GM12878 (cell line): ENCODE results near the gene TUBAL3. TPM values are rescaled to one million over a fixed set of nuclear protein-coding genes. Genes with fewer than 3 reads are reported as not detected.

Experiments
- ATAC-seq: fragments of 200-7000 bp; cut with Tn5 transposase; 3 replicates; pipeline ENCODE4 v1.9.1; 2020; ENCODE audit warnings: mild to moderate bottlenecking, moderate library complexity
- BruUV-seq: library from RNA; stranded (reverse); fragments of 400-500 nt; replicated peaks from 2 replicates; lab custom pipeline; 2021; lab: Mats Ljungman, UMichigan
- CTCF ChIA-PET: fragments of 300-600 bp; sonication (Branson Sonifier 250); formaldehyde crosslinking; extraction: SDS; loops from one replicate; lab custom pipeline; 2021; ENCODE audit warnings: inconsistent platforms; lab: Yijun Ruan, JAX
- POLR2A ChIA-PET: fragments of 350-600 bp; formaldehyde crosslinking; extraction: SDS; loops from one replicate; lab custom pipeline; 2021; ENCODE audit warnings: inconsistent platforms; lab: Charles Lee
- RAD21 ChIA-PET: fragments of 300-600 bp; sonication (Branson Sonifier 250); formaldehyde crosslinking; loops from one replicate; lab custom pipeline; 2023; ENCODE audit warnings: antibody characterized with exemption; ENCODE audit not compliant: unreplicated experiment; lab: Charles Lee
- SMC1A ChIA-PET: fragments of 300-600 bp; sonication (Branson Sonifier 250); formaldehyde crosslinking; loops from one replicate; lab custom pipeline; 2023; ENCODE audit not compliant: unreplicated experiment, uncharacterized antibody; lab: Charles Lee
- DNase-seq: peaks from one replicate; pipeline ENCODE4 v3.0.0-alpha.2; 2011; ENCODE audit warnings: low read depth, low spot score
- FAIRE-seq: peaks from 3 replicates; lab custom pipeline; 2011; peaks lifted over from hg19 to GRCh38; lab: Jason Lieb, UNC
- H2AFZ ChIP-seq: 2 replicates; pipeline ENCODE4 v1.6.0; 2011; ENCODE audit warnings: low read depth, low read length, control low read depth; ENCODE audit not compliant: control insufficient read depth
- H3K27ac ChIP-seq: 2 replicates; pipeline ENCODE4 v1.5.1; 2011; ENCODE audit warnings: control low read depth; ENCODE audit not compliant: control insufficient read depth, insufficient read depth
- H3K27me3 ChIP-seq, 2 experiments: replicated peaks in 1 of 2; 2 replicates each; pipeline versions ENCODE4 v1.6.0 to v1.6.1; 2011; ENCODE audit warnings: low read length in 1 of 2; ENCODE audit not compliant: control insufficient read depth in 2 of 2, insufficient read depth in 2 of 2
- H3K36me3 ChIP-seq, 2 experiments: 2 replicates each; pipeline ENCODE4 v1.5.1; 2011; ENCODE audit warnings: low read length in 1 of 2; ENCODE audit not compliant: control insufficient read depth in 2 of 2, insufficient read depth in 2 of 2
- H3K4me1 ChIP-seq: 2 replicates; pipeline ENCODE4 v1.6.1; 2011; ENCODE audit warnings: mild to moderate bottlenecking, low read length, moderate library complexity, mixed read lengths; ENCODE audit not compliant: control insufficient read depth, insufficient read depth
- H3K4me2 ChIP-seq: 2 replicates; pipeline ENCODE4 v1.6.0; 2011; ENCODE audit warnings: control low read depth; ENCODE audit not compliant: control insufficient read depth, insufficient read depth
- H3K4me3 ChIP-seq: fragments of 200-600 bp; sonication (generic); 2 replicates; pipeline ENCODE4 v1.5.1; 2016
- H3K79me2 ChIP-seq: 2 replicates; pipeline ENCODE4 v1.6.0; 2011; ENCODE audit warnings: low read length; ENCODE audit not compliant: control insufficient read depth, insufficient read depth
- H3K9ac ChIP-seq: 2 replicates; pipeline ENCODE4 v1.8.0; 2011; ENCODE audit warnings: low read length, control low read depth, mixed read lengths; ENCODE audit not compliant: control insufficient read depth, insufficient read depth
- H3K9me3 ChIP-seq: replicated peaks from 3 replicates; pipeline ENCODE4 v1.5.1; 2011; ENCODE audit warnings: mild to moderate bottlenecking, low read length; ENCODE audit not compliant: control insufficient read depth, insufficient read depth
- H4K20me1 ChIP-seq: 2 replicates; pipeline ENCODE4 v1.6.0; 2011; ENCODE audit not compliant: control insufficient read depth, insufficient read depth
- CBX5 ChIP-seq: sonication (generic); IDR thresholded peaks from 2 replicates; pipeline ENCODE4 v1.6.1; 2016; ENCODE audit warnings: low read depth, moderate library complexity, mild to moderate bottlenecking, inconsistent platforms
- FOXM1 ChIP-seq: IDR thresholded peaks from 2 replicates; pipeline ENCODE4 v1.6.1; 2012; ENCODE audit warnings: low read depth, mild to moderate bottlenecking, inconsistent platforms, low read length, moderate library complexity
- GATAD2B ChIP-seq: fragments of 450-650 bp; conservative IDR thresholded peaks from 2 replicates; pipeline ENCODE4 v1.6.1; 2017; ENCODE audit warnings: low read depth, mild to moderate bottlenecking, moderate library complexity
- POLR2AphosphoS2 ChIP-seq: IDR thresholded peaks from 2 replicates; pipeline ENCODE4 v1.6.1; 2011; ENCODE audit warnings: low read depth, mild to moderate bottlenecking, low read length, improper control_type of control experiment, moderate library complexity
- TCF12 ChIP-seq: IDR thresholded peaks from 2 replicates; pipeline ENCODE4 v1.6.1; 2011; ENCODE audit warnings: low read depth, mild to moderate bottlenecking, low read length
- WGBS: methylation state at CpG from one replicate; pipeline ENCODE4 v1.1.6; 2016; ENCODE audit warnings: low lambda C conversion rate; ENCODE audit not compliant: insufficient replicate concordance, insufficient coverage; ENCODE audit errors: missing lambda C conversion rate; 5-methylcytosine and 5-hydroxymethylcytosine counted together
- in situ Hi-C: fragments of 300-500 bp; cut with MboI; formaldehyde crosslinking; loops from 9 replicates; pipeline ENCODE4 v1.14.3; 2018; ENCODE audit warnings: mixed read lengths
- intact Hi-C: fragments of 100-400 bp; cut with micrococcal nuclease; formaldehyde crosslinking; loops from one replicate; pipeline ENCODE4 v1.14.2; 2022; ENCODE audit not compliant: unreplicated experiment
- polyA plus RNA-seq, 11 experiments: library from polyadenylated mRNA; depleted of rRNA in 4 of 11; unstranded in 6 of 11; stranded (reverse) in 5 of 11; fragments of >200 nt; fragmentation: Nextera tagmentation in 4 of 11; fragmentation: Illumina TruSeq in 1 of 11; extraction: Ambion mirVana in 4 of 11; extraction: Trizol in 1 of 11; gene quantifications; 1 replicate in 1 of 11; 2 replicates in 10 of 11; pipeline versions ENCODE4 v1.2.1 to v1.2.3, GENCODE V29; 2011 to 2016; ENCODE audit warnings: inconsistent platforms in 2 of 11, missing spikeins in 2 of 11, low read depth in 1 of 11
- total RNA-seq, 4 experiments: library from RNA; depleted of rRNA in 3 of 4; stranded (reverse); fragments of >200 nt in 3 of 4; fragmentation: Illumina TruSeq in 1 of 4; extraction: Trizol in 1 of 4; gene quantifications; 2 replicates each; pipeline versions ENCODE4 v1.2.1 to v1.2.3, GENCODE V29; 2013 to 2021
- TF ChIP-seq, protein P1 (sequence below): fragments of 450-650 bp; IDR thresholded peaks from 2 replicates; pipeline ENCODE4 v1.6.1; 2017; ENCODE audit warnings: mild to moderate bottlenecking, low read depth, inconsistent platforms; ENCODE audit not compliant: poor library complexity, severe bottlenecking

TUBAL3 gene
- total and polyA plus RNA-seq, 10 of the 15 experiments (the other 5 are each of a cell fraction or from before 2014, with no cell fraction given) = 0.03 to 0.06 TPM; not detected in 8

DNA sequence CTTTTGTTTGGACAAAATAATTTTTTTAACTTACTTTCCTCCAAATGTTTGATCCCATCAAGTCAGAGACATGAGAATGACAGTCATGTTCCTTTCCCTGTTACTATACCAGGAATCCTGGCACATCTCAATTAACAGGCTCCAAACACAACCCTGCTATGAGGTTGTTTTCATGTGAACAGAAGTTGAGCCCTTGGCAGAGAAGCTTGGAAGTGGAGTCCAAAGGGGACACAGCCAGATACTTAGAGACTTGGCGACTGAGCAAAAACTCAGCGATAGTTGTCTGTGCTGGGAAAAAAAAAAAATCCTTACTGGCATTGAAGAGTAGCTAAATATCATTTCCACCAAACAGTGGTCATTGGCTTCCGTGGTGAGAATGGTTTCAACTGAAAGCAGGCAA, 12.8 kb downstream of the TUBAL3 start:
- no TSS peak for BruUV-seq
- in situ Hi-C loops (no loop called here), intact Hi-C loops (no loop called here)
- Histone ChIP-seq H2AFZ (no peak overlapping the region), H3K9ac (no peak overlapping the region), H3K4me1 (no peaks in the 10 kb centered on the region), H4K20me1 (no peaks in the 10 kb centered on the region), H3K27me3 (no peaks in the 10 kb centered on the region; a peak in 1 of 4 replicates), H3K79me2 (no peaks in the 10 kb centered on the region), H3K36me3 (no peaks in the 10 kb centered on the region), H3K9me3 (peaks cover 2% of the 10 kb centered on the region; the same call in 2 of the 3 replicates), H3K4me3 (no peak overlapping the region), H3K4me2 (no peak overlapping the region), H3K27ac (no peak overlapping the region)
- no peak for ATAC-seq
- POLR2A ChIA-PET = no interaction called here
- FAIRE-seq = no peak
- CTCF ChIA-PET = interaction anchor here (1.2 kb wide), 1 partner anchor 231 kb away, joined by 3 read pairs; no protein-coding TSS in a partner anchor
- RAD21 ChIA-PET = no interaction called here
- WGBS = 55% methylated on average over 3 of the region's 3 CpGs
- SMC1A ChIA-PET = interaction anchor here (0.9 kb wide), 1 partner anchor 8 kb away, joined by 3 read pairs; no protein-coding TSS in a partner anchor
- no peak for TF ChIP-seq FOXM1
- no peak for TF ChIP-seq GATAD2B
- no peak for TF ChIP-seq POLR2AphosphoS2
- DNase-seq = no peak

DNA sequence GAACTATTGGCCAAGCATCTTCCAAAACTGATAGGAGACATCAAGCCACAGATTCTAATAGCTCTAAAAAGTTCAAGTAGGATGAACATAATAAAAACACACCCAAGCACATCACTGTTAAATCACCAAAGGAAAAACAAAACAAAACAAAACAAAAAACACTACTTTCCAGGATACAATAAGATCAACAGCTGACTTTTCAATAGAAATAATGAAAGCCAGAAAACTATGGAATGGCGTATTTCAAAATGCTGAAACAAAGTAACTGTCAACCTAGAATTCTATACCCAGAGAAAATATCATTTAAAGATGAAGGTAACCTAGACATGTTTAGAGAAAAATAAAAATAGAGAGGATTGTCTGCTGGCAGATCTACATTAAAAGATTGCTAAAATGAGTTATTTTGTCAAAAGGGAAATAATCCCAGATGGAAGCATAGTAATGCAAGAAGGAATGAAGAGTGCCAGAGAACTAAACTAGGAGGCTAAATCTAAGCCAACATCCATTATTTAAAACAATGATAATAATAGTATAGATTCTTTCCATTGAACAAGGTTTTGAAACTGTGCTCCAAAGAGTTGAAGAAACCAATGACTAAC, 13.9 kb downstream of the TUBAL3 start:
- RAD21 ChIA-PET = no interaction called here

More for the DNA sequence above, 13.9 kb downstream of the TUBAL3 start:
- Histone ChIP-seq H3K79me2 (no peaks in the 10 kb centered on the region), H4K20me1 (no peaks in the 10 kb centered on the region), H3K27me3 (no peaks in the 10 kb centered on the region; a peak in 1 of 4 replicates), H3K4me2 (no peak overlapping the region), H3K36me3 (no peaks in the 10 kb centered on the region), H3K4me1 (no peaks in the 10 kb centered on the region), H3K27ac (no peak overlapping the region), H3K4me3 (no peak overlapping the region), H2AFZ (no peak overlapping the region), H3K9me3 (peaks cover 2% of the 10 kb centered on the region; the same call in 2 of the 3 replicates), H3K9ac (no peak overlapping the region)
- in situ Hi-C loops = no loop called here
- TF ChIP-seq TCF12 (no peak), CBX5 (peak; percentile 93)
- TF ChIP-seq, protein P1, sequence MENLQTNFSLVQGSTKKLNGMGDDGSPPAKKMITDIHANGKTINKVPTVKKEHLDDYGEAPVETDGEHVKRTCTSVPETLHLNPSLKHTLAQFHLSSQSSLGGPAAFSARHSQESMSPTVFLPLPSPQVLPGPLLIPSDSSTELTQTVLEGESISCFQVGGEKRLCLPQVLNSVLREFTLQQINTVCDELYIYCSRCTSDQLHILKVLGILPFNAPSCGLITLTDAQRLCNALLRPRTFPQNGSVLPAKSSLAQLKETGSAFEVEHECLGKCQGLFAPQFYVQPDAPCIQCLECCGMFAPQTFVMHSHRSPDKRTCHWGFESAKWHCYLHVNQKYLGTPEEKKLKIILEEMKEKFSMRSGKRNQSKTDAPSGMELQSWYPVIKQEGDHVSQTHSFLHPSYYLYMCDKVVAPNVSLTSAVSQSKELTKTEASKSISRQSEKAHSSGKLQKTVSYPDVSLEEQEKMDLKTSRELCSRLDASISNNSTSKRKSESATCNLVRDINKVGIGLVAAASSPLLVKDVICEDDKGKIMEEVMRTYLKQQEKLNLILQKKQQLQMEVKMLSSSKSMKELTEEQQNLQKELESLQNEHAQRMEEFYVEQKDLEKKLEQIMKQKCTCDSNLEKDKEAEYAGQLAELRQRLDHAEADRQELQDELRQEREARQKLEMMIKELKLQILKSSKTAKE = peak; percentile 20
- ChIA-PET POLR2A (no interaction called here), CTCF (interaction anchor here (0.6 to 1.2 kb wide), 2 partner anchors 37 to 232 kb away, joined by 3 read pairs; no protein-coding TSS in a partner anchor), SMC1A (no interaction called here)
- no peak for ATAC-seq
- 58% methylated on average over 1 of the region's 1 CpG for WGBS
- no TSS peak for BruUV-seq
- no peak for DNase-seq
- no peak for FAIRE-seq
- intact Hi-C loops = no loop called here
